Upper lobe of left lung (tissue), 6 donors: ENCODE results near the gene SGTA. TPM values are rescaled to one million over a fixed set of nuclear protein-coding genes. Genes with fewer than 3 reads are reported as not detected.

Experiments used
- ATAC-seq, 2 donors: fragments of 200-7000 bp; cut with Tn5 transposase; one replicate each; pipeline ENCODE4 v1.9.1; 2022; ENCODE audit warnings: mild to moderate bottlenecking in 2 of 2, moderate library complexity in 2 of 2; ENCODE audit not compliant: low FRiP score in 2 of 2
- DNase-seq, 2 donors: peaks; one replicate each; pipeline ENCODE4 v3.0.0-alpha.2; 2019 to 2020
- H3K27ac ChIP-seq, 4 donors: fragments of 200-600 bp; sonication (generic); one replicate each; pipeline ENCODE4 v1.5.1; 2016 to 2019
- H3K27me3 ChIP-seq, 4 donors: fragments of 200-600 bp; sonication (generic); one replicate each; pipeline ENCODE4 v1.5.1; 2017 to 2019
- H3K36me3 ChIP-seq, 4 donors: fragments of 200-600 bp; sonication (generic); one replicate each; pipeline ENCODE4 v1.5.1; 2016 to 2019
- H3K4me1 ChIP-seq, 4 donors: fragments of 200-600 bp; sonication (generic); one replicate each; pipeline ENCODE4 v1.5.1; 2018 to 2019
- H3K4me3 ChIP-seq, 4 donors: fragments of 200-600 bp; sonication (generic); one replicate each; pipeline ENCODE4 v1.5.1; 2017 to 2019; ENCODE audit warnings: mild to moderate bottlenecking in 2 of 4, moderate library complexity in 1 of 4
- H3K9me3 ChIP-seq, 4 donors: fragments of 200-600 bp; sonication (generic); one replicate each; pipeline ENCODE4 v1.5.1; 2018 to 2019
- CTCF ChIP-seq, 6 experiments: fragments of 450-650 bp in 4 of 6; fragments of 200-600 bp in 2 of 6; sonication (generic) in 2 of 6; IDR thresholded peaks; one replicate each; pipeline ENCODE4 v1.5.1; 2016 to 2019; ENCODE audit warnings: antibody characterized with exemption in 6 of 6
- EP300 ChIP-seq, 4 donors: sonication (generic); formaldehyde crosslinking; IDR thresholded peaks; one replicate each; pipeline ENCODE4 v1.5.1; 2017; ENCODE audit warnings: antibody characterized with exemption in 4 of 4, control low read depth in 2 of 4
- POLR2A ChIP-seq, 4 donors: fragments of 450-650 bp; IDR thresholded peaks; one replicate each; pipeline ENCODE4 v1.5.1; 2016 to 2017; ENCODE audit warnings: antibody characterized with exemption in 4 of 4, mild to moderate bottlenecking in 2 of 4
- POLR2AphosphoS5 ChIP-seq, 2 donors: sonication (generic); formaldehyde crosslinking; IDR thresholded peaks; one replicate each; pipeline ENCODE4 v1.5.1; 2017; ENCODE audit warnings: antibody characterized with exemption in 2 of 2
- WGBS, 2 donors: methylation state at CpG; one replicate each; pipeline ENCODE4 v1.1.5; 2017 to 2018; 5-methylcytosine and 5-hydroxymethylcytosine counted together
- total RNA-seq, 6 donors: library from RNA; depleted of rRNA in 4 of 6; stranded (reverse); fragments of >200 nt in 4 of 6; gene quantifications; one replicate each; pipeline versions ENCODE4 v1.1.0 to v1.2.1, GENCODE V29; 2016 to 2021
- donor health status: DM: no; HTN: no; CAD: no; lungs with moderate emphysema.
- donor health status: DM: no; HTN: yes; CAD: no; lungs with severe emphysema.

Gene SGTA
- total RNA-seq, 6 donors from 2014 or later = 34.3 to 56.4 (median 46.1) TPM

DNA sequence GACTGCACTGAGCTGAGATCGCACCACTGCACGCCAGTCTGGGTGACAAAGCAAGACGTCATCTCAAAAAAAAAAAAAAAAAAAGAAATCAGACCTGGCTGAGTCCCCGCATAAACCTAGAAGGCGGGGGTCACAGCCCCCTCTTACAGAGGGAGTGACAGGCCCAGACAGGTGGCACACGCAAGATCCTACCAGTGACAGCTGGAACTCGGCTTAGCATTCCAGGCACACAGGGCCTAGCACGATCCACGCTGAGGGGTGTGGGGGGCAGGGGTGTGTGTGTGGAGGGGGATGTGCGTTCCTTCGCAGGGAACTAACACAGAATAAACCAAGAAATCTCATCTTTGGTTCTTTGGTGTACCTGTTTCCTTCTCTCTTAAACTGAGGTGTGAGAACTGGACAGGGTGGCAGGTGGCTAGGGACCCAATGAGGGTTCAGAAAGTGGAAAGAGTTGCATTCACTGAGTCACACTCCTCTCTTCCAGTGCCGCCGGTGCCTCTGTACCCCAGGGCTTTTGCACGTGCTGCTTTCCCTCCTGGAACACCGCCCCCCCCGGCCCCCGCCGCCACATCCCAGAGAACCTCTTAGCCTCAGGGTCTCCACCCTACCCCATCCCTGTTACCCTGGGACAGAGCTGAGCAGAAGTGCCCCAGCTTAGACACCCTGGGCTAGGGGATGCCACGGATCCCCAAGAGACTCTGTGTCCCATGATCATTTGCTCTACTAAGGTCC is 5.0 kb downstream of the SGTA start:
- no peaks in the 10 kb centered on the region for H3K9me3 ChIP-seq
- ATAC-seq (no peak), DNase-seq (no peak)
- peaks cover 0 to 8% (median 2%) of the 10 kb centered on the region in 4 donors for H3K36me3 ChIP-seq
- TF ChIP-seq POLR2A (IDR thresholded peaks at IDR 0.05) (no peak), EP300 (IDR thresholded peaks at IDR 0.05) (no peak), POLR2AphosphoS5 (IDR thresholded peaks at IDR 0.05) (no peak), CTCF (IDR thresholded peaks at IDR 0.05) (no peak)
- 91 to 96% methylated on average over 19 of the region's 19 CpGs for WGBS, 2 donors
- H3K27ac ChIP-seq = no peak overlapping the region
- no peak overlapping the region for H3K4me3 ChIP-seq
- H3K27me3 ChIP-seq = no peaks in the 10 kb centered on the region
- peaks cover 34 to 57% (median 41%) of the 10 kb centered on the region in 4 donors for H3K4me1 ChIP-seq

DNA sequence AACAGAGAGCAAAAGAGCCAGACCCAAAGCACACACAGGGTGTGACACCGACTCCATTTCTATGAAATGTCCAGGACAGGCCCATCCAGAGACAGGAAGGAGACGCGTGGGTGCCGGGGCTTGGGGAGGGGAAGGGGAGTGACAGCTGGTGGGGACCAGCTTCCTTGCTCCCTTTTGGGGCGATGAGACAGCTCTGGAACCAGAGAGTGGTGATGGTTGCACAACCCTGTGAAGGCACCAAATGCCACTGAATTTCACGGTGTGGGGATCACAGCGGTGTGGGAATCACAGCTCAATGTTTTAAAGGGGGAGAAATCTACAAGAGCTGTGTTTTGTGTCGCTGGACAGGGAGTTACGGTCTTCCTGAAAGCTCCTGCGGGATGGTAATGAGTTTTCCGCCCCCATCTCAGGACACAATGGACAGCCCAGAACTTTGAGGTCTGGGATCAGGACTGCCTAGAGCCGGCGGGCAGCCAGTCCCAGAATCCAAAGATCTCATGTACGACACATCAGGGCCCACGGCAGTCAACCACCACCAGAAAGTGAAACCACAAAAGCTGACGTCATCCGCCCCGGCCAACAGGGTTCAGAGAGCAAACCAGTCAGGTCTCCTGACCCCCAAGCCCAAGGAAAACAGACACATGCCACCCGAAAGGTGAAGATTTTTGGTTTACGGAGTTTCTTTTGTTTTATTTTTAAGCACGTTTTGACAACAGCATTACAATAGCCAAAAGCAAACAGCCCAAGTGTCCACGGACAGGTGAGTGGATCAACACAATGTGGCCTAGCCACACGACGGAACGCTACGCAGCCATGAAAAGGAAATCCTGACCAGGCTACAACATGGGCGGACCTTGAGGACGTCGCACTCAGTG is 7.3 kb downstream of the SGTA start:
- no peaks in the 10 kb centered on the region for H3K27me3 ChIP-seq
- peak in 1 of 2 donors; percentile 16 for TF ChIP-seq POLR2AphosphoS5 (IDR thresholded peaks at IDR 0.05)
- TF ChIP-seq CTCF (IDR thresholded peaks at IDR 0.05) = no peak
- TF ChIP-seq EP300 (IDR thresholded peaks at IDR 0.05) = no peak
- no peak for TF ChIP-seq POLR2A (IDR thresholded peaks at IDR 0.05)
- H3K36me3 ChIP-seq = peaks cover 0 to 11% (median 2%) of the 10 kb centered on the region in 4 donors
- peaks cover 20 to 56% (median 24%) of the 10 kb centered on the region in 4 donors for H3K4me1 ChIP-seq
- no peaks in the 10 kb centered on the region for H3K9me3 ChIP-seq
- peak overlapping the region; percentile 80 to 89 (median 84) for H3K27ac ChIP-seq
- 59 to 65% methylated on average over 29 of the region's 29 CpGs for WGBS, 2 donors
- H3K4me3 ChIP-seq = peak overlapping the region in 3 of 4 donors; percentile 21 to 27 (median 23)
- ATAC-seq = peak; percentile 46 to 69
- DNase-seq = peak in 1 of 2 donors; percentile 64

DNA sequence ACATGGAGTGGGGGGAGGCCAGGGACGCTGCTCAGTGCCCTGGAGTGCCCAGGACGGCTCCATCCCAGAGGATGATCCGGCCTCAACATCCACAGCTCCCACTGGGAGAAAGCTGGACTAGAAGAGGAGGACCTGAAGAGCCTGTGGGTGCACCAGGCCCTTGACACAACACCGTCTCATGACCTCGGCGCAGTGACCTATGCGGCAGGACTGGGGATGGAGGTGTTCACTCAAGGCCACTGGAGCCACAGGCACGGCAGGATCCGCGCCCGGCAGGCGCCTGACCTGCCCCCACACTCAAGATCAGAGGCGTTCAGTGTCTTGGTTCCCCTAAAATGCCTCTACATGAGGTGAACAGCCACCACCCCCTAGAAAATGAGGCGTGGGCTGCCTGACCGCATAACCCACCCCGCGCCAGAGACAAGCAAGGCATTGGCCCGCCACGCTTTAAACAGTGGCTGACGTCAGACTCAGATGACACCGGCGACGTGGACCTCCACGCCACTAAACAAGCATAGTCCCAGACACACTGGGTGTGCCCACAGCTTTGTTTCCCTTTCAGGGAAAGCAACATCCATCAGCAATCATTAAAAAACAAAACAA is 8.0 kb downstream of the SGTA start:
- Histone ChIP-seq H3K4me3 (peak overlapping the region in 3 of 4 donors; percentile 21 to 27 (median 23)), H3K27me3 (no peaks in the 10 kb centered on the region), H3K4me1 (peaks cover 24 to 56% (median 27%) of the 10 kb centered on the region in 4 donors), H3K27ac (peak overlapping the region; percentile 80 to 89 (median 84)), H3K9me3 (no peaks in the 10 kb centered on the region), H3K36me3 (peaks cover 0 to 11% (median 2%) of the 10 kb centered on the region in 4 donors)
- peak in 1 of 4 donors; percentile 6 for TF ChIP-seq EP300 (IDR thresholded peaks at IDR 0.05)
- TF ChIP-seq POLR2AphosphoS5 (IDR thresholded peaks at IDR 0.05) = peak in 1 of 2 donors; percentile 55
- TF ChIP-seq CTCF (IDR thresholded peaks at IDR 0.05) = no peak
- no peak for TF ChIP-seq POLR2A (IDR thresholded peaks at IDR 0.05)
- 57 to 75% methylated on average over 13 to 24 of the region's 24 CpGs for WGBS, 2 donors
- ATAC-seq = peak; percentile 36 to 64
- DNase-seq = peak; percentile 43 to 83

DNA sequence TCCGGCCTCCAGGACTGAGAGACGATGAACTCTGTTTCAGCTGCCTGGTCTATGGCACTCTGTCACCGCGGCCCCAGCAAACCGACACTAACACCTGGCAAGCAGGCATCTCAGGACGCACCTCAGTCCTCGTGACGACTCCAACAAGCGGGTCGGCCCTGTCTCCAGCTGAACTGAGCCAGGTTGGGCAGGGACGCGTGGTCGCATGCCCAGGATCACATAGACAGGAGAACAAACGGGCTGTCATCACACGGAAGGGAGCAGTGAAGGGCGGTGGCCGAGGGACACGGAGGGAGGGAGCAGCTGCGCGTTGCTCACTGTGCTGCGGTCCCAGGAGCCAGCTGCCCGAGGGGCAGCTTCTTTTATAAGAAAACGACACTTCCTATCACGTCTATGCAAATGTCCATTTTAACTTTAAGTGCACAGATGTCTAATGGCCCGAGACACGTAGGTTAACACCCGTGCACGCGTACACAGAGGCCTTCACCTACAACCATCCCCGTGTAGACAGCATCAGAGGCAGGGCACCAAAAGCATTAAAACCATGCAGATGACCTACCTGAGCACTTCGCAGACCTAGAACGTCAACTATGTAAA is 8.9 kb downstream of the SGTA start:
- Histone ChIP-seq H3K27ac (peak overlapping the region; percentile 80 to 89 (median 84)), H3K27me3 (no peaks in the 10 kb centered on the region), H3K4me1 (peaks cover 24 to 57% (median 28%) of the 10 kb centered on the region in 4 donors), H3K36me3 (peaks cover 0 to 7% (median 2%) of the 10 kb centered on the region in 4 donors), H3K4me3 (no peak overlapping the region), H3K9me3 (no peaks in the 10 kb centered on the region)
- ATAC-seq = no peak
- 91 to 92% methylated on average over 32 of the region's 32 CpGs for WGBS, 2 donors
- no peak for TF ChIP-seq CTCF (IDR thresholded peaks at IDR 0.05)
- no peak for DNase-seq
